NCI-H446 treated with DMSO at 0.1 percent for 48 hours (cell line): ENCODE data around the gene JAK1.
"Not testable (repeated sequence)": the region's sequence is repeated elsewhere in the genome, so short reads cannot be mapped to it uniquely, and the experiment has no call there.

Experiments used
- DNase-seq: peaks from one replicate; lab custom pipeline; 2025; lab: John Stamatoyannopoulos, UW

The JAK1 gene

GRCh38 chr1:64920941-64921589 lies 45.3 kb downstream of the JAK1 start:
- peak; percentile 85 for DNase-seq

- not testable (repeated sequence) for DNase-seq
Measured at GRCh38 chr1:64919120-64919519, 47.2 kb downstream of the JAK1 start.

- no peak for DNase-seq
Measured at GRCh38 chr1:64917907-64918306, 48.4 kb downstream of the JAK1 start.

- DNase-seq = peak; percentile 38
Measured at GRCh38 chr1:64917328-64917861, 49.0 kb downstream of the JAK1 start.

GRCh38 chr1:64915381-64916274 lies 50.7 kb downstream of the JAK1 start:
- DNase-seq = no peak

GRCh38 chr1:64913361-64914015 lies 52.9 kb downstream of the JAK1 start:
- DNase-seq = no peak

- no peak for DNase-seq
Measured at GRCh38 chr1:64912191-64912590, 54.2 kb downstream of the JAK1 start.

GRCh38 chr1:64911326-64911725 lies 55.0 kb downstream of the JAK1 start:
- no peak for DNase-seq

- DNase-seq = no peak
Measured at GRCh38 chr1:64909031-64909430, 57.3 kb downstream of the JAK1 start.

- no peak for DNase-seq
Measured at GRCh38 chr1:64908575-64908974, 57.8 kb downstream of the JAK1 start.

GRCh38 chr1:64906447-64906846 lies 59.9 kb downstream of the JAK1 start:
- no peak for DNase-seq

GRCh38 chr1:64903593-64903992 lies 62.8 kb downstream of the JAK1 start:
- DNase-seq = no peak

GRCh38 chr1:64901663-64902062 lies 64.7 kb downstream of the JAK1 start:
- no peak for DNase-seq

- no peak for DNase-seq
Measured at GRCh38 chr1:64900916-64901315, 65.4 kb downstream of the JAK1 start.

- peak; percentile 74 for DNase-seq
Measured at GRCh38 chr1:64898107-64898861, 68.1 kb downstream of the JAK1 start.

- no peak for DNase-seq
Measured at GRCh38 chr1:64896551-64896950, 69.8 kb downstream of the JAK1 start.

- no peak for DNase-seq
Measured at GRCh38 chr1:64895500-64895899, 70.8 kb downstream of the JAK1 start.

- DNase-seq = no peak
Measured at GRCh38 chr1:64894438-64895196, 71.7 kb downstream of the JAK1 start.

- no peak for DNase-seq
Measured at GRCh38 chr1:64893921-64894320, 72.4 kb downstream of the JAK1 start.

GRCh38 chr1:64892576-64893573 lies 73.5 kb downstream of the JAK1 start:
- DNase-seq = peak; percentile 6
